ENCODE data around the gene MGRN1.

MGRN1 gene

DNA sequence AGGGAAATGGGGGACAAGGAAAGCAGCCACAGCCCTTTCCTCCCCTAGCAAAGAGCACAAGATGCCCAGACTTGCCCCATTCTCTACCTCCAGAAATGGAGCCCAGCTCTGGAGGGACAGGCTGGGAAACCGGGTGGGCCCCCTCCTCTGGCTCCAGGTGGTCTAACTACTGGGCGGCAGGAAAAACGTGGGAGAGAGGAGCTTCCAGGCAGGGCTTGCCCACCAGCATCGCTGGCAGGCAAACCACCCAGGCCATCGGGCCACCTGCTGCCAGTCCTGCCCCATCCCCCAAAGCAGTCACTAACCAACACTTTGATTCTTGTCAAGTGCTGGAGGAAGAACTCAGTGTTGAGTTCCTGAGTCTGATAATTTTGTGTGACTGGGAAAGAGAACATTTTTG is 93.8 kb downstream of the MGRN1 start:
- TF ChIP-seq, protein P1, sequence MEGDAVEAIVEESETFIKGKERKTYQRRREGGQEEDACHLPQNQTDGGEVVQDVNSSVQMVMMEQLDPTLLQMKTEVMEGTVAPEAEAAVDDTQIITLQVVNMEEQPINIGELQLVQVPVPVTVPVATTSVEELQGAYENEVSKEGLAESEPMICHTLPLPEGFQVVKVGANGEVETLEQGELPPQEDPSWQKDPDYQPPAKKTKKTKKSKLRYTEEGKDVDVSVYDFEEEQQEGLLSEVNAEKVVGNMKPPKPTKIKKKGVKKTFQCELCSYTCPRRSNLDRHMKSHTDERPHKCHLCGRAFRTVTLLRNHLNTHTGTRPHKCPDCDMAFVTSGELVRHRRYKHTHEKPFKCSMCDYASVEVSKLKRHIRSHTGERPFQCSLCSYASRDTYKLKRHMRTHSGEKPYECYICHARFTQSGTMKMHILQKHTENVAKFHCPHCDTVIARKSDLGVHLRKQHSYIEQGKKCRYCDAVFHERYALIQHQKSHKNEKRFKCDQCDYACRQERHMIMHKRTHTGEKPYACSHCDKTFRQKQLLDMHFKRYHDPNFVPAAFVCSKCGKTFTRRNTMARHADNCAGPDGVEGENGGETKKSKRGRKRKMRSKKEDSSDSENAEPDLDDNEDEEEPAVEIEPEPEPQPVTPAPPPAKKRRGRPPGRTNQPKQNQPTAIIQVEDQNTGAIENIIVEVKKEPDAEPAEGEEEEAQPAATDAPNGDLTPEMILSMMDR (IDR thresholded peaks at IDR 0.05; ENCODE audit: low read length, missing control alignments) = no peak
- no peak for DNase-seq (ENCODE audit: low read depth)
- no peak overlapping the region for H3K4me3 ChIP-seq (replicated peaks; ENCODE audit: low read depth, low read length)

DNA sequence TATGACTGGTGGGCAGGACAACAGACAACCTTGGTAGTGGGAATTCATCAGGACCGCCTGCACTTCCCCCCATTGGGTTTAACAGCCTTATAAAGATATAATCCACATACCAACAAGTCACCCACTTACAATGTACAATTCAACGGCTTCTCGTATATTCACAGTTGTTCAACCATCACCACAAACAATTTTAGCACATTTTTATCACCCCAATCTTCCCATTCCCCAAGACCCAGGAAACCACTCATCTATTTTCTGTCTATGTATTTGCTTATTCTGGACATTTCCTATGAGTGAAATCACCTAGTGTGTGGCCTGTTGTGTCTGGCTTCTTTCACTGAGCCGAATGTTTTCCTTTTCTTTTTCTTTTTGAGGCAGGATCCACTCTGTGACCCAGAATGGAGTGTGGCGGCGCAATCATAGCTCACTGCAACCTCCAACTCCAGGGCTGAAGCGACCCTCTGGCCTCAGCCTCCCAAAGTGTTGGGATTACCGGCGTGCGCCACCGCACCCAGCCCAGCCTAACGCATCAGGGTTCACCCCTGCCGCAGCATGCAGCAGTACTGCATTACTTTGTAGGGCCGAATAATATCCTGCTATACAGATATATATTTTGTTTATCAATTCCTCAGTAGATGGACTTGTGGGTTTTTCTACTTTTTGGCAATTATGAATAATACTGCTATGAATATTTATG is 98.6 kb downstream of the MGRN1 start:
- TF ChIP-seq, protein P1 (IDR thresholded peaks at IDR 0.05; ENCODE audit: low read length, missing control alignments) = no peak
- no peak overlapping the region for H3K4me3 ChIP-seq (replicated peaks; ENCODE audit: low read depth, low read length)
- DNase-seq (ENCODE audit: low read depth) = no peak

DNA sequence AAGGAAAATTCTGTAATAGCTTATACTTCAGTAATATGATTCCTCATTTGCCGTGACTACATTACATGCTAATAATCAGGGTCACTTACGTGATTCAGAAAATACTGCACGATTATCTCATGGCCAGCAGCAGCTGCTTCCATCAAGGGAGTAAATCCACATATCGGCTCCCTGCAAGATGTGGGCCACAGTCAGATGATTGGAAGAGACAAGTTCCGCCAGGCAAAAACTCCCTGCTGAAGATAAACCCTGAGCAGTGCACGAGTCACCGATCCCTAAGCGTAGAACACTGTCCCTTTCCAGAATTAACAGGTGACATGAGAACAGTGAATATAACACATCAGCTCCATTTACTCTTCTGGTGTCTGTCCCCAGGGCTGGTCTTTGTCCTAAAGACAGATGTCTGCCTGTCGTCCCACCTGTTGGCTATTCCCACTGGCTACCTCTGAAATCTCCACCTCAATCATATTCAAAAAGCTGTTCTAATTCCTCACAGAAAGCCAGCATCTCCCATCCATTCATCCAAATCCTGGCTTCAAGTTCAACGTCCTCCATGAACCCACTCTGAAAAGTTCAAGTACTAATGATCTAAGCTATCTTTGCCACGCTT is 100.1 kb downstream of the MGRN1 start:
- TF ChIP-seq, protein P1 (IDR thresholded peaks at IDR 0.05; ENCODE audit: low read length, missing control alignments) = no peak
- DNase-seq (ENCODE audit: low read depth) = no peak
- no peak overlapping the region for H3K4me3 ChIP-seq (replicated peaks; ENCODE audit: low read depth, low read length)

DNA sequence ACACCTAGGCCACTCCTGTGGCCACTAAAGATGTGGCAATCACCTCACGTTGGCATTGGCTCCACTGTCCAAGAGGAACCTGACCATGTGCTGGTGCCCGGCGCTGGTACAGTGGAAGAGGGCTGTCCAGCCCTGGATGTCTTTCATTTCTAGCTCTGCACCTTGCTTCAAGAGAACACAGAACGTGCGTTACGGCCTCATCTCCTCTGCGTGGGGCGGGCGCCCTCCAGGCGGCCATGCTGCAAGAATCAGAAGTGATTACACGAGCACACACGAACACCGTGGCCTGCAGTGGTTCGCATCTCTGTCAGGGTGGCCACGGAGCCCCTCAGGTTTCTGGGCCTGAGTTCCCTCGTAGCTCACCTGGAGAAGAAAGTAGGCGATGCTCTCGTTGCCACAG is 102.0 kb downstream of the MGRN1 start:
- DNase-seq (ENCODE audit: low read depth) = no peak
- TF ChIP-seq, protein P1 (IDR thresholded peaks at IDR 0.05; ENCODE audit: low read length, missing control alignments) = no peak
- H3K4me3 ChIP-seq (replicated peaks; ENCODE audit: low read depth, low read length) = no peak overlapping the region

DNA sequence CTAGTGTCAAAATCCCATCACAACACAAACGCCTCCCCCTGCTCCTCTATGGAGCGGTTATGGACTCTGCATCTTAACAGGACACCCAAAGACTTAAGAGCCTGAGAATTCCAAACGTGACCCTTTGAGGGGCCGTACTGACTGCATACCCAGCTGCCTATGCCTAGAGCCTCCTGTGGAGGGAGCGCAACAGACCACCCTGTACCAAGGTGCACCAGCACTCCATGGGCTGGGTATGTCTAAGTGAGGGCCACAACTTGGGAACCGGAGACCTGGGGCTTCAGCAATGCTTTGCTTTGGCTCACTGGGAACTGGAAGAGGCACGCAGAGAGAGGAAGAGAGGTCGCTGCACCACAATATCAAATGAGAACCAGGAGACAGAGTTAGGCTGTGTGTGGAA is 104.0 kb downstream of the MGRN1 start:
- no peak overlapping the region for H3K4me3 ChIP-seq (replicated peaks; ENCODE audit: low read depth, low read length)
- no peak for DNase-seq (ENCODE audit: low read depth)
- TF ChIP-seq, protein P1 (IDR thresholded peaks at IDR 0.05; ENCODE audit: low read length, missing control alignments) = no peak

DNA sequence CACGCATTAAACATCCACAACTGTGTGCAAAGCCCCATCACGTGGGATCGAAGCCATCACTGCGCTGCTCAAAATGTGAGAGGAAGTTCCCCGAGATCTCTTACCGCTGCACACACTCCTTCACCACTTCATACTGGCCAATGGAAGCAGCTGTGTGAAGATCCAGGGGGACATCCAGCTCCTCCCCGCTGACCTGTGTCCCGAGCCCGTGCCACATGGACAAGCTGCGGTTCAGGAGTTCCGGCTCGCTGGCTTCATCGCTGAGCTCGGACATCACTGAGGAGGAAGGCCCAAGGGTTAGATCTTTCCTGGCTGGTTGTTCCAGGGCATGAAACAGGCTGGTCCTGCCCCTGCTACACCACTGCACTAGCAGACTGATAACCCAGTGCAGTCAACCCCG is 105.2 kb downstream of the MGRN1 start:
- no peak overlapping the region for H3K4me3 ChIP-seq (replicated peaks; ENCODE audit: low read depth, low read length)
- TF ChIP-seq, protein P1 (IDR thresholded peaks at IDR 0.05; ENCODE audit: low read length, missing control alignments) = no peak
- DNase-seq (ENCODE audit: low read depth) = no peak

Measured in fibroblast of pulmonary artery (primary cell).